GM23338 (cell line): ENCODE data around the gene ASB14. TPM values are rescaled to one million over a fixed set of nuclear protein-coding genes. Genes with fewer than 3 reads are reported as not detected.
"Not testable (repeated sequence)": the region's sequence is repeated elsewhere in the genome, so short reads cannot be mapped to it uniquely, and the experiment has no call there.

Source experiments
- ATAC-seq: fragments of 200-7000 bp; cut with Tn5 transposase; 3 replicates; pipeline ENCODE4 v1.9.1; 2020
- DNase-seq: peaks from one replicate; pipeline ENCODE4 v3.0.0-alpha.2; 2015; ENCODE audit warnings: low spot score
- H2AFZ ChIP-seq: fragments of 200-600 bp; sonication (generic); 2 replicates; pipeline ENCODE4 v1.8.0; 2016; ENCODE audit warnings: antibody characterized with exemption, mild to moderate bottlenecking, moderate library complexity
- H3F3A ChIP-seq: fragments of 200-600 bp; sonication (generic); replicated peaks from 2 replicates; pipeline ENCODE4 v1.8.0; 2017; ENCODE audit warnings: antibody characterized with exemption, mixed run types, low read depth
- H3K27ac ChIP-seq: fragments of 200-600 bp; sonication (generic); 2 replicates; pipeline ENCODE4 v1.6.1; 2016; ENCODE audit warnings: low read depth
- H3K27me3 ChIP-seq: fragments of 200-600 bp; sonication (generic); 2 replicates; pipeline ENCODE4 v1.8.0; 2016; ENCODE audit warnings: mild to moderate bottlenecking, mixed run types, moderate library complexity; ENCODE audit not compliant: insufficient read depth
- H3K36me3 ChIP-seq: fragments of 200-600 bp; sonication (generic); 2 replicates; pipeline ENCODE4 v1.8.0; 2016; ENCODE audit warnings: mild to moderate bottlenecking; ENCODE audit not compliant: insufficient read depth
- H3K4me1 ChIP-seq: fragments of 200-600 bp; sonication (generic); 2 replicates; pipeline ENCODE4 v1.8.0; 2016; ENCODE audit warnings: mild to moderate bottlenecking, moderate library complexity; ENCODE audit not compliant: insufficient read depth
- H3K4me2 ChIP-seq: fragments of 200-600 bp; sonication (generic); 2 replicates; pipeline ENCODE4 v1.7.1; 2017; ENCODE audit warnings: mixed run types
- H3K4me3 ChIP-seq: fragments of 200-600 bp; sonication (generic); 2 replicates; pipeline ENCODE4 v1.6.1; 2016; ENCODE audit warnings: mixed run types
- H3K79me2 ChIP-seq: fragments of 200-600 bp; sonication (generic); replicated peaks from 2 replicates; pipeline ENCODE4 v1.8.0; 2017; ENCODE audit warnings: mild to moderate bottlenecking; ENCODE audit not compliant: insufficient read depth
- H3K9me2 ChIP-seq: fragments of 200-600 bp; sonication (generic); 2 replicates; pipeline ENCODE4 v1.8.0; 2017; ENCODE audit not compliant: insufficient read depth
- H4K20me1 ChIP-seq: fragments of 200-600 bp; sonication (generic); replicated peaks from 2 replicates; pipeline ENCODE4 v1.8.0; 2017; ENCODE audit warnings: mild to moderate bottlenecking; ENCODE audit not compliant: insufficient read depth
- H3K27ac Mint-ChIP-seq: 2 replicates; pipeline ENCODE4 v1.8.0; 2020; ENCODE audit warnings: inconsistent platforms, mild to moderate bottlenecking, moderate library complexity, mixed read lengths
- H3K27me3 Mint-ChIP-seq: 3 replicates; pipeline ENCODE4 v1.8.0; 2022; ENCODE audit warnings: low read depth, mild to moderate bottlenecking, moderate library complexity, mixed read lengths, inconsistent platforms; ENCODE audit not compliant: insufficient read depth, poor library complexity
- H3K36me3 Mint-ChIP-seq: 3 replicates; pipeline ENCODE4 v1.8.0; 2021; ENCODE audit warnings: low read depth, mild to moderate bottlenecking, inconsistent platforms, moderate library complexity, mixed read lengths
- H3K4me1 Mint-ChIP-seq: 3 replicates; pipeline ENCODE4 v1.8.0; 2020; ENCODE audit warnings: mild to moderate bottlenecking, inconsistent platforms, mixed read lengths
- H3K4me3 Mint-ChIP-seq: 3 replicates; pipeline ENCODE4 v1.8.0; 2021; ENCODE audit warnings: moderate library complexity, mild to moderate bottlenecking, inconsistent platforms, mixed read lengths
- H3K9me3 Mint-ChIP-seq: 3 replicates; pipeline ENCODE4 v1.8.0; 2020; ENCODE audit warnings: moderate library complexity, mild to moderate bottlenecking, inconsistent platforms, mixed read lengths
- CREB1 ChIP-seq: fragments of 250-450 bp; sonication (Bioruptor Pico); IDR thresholded peaks from 2 replicates; pipeline ENCODE4 v1.5.0; 2020; ENCODE audit warnings: low read depth, mild to moderate bottlenecking, moderate library complexity
- CTCF ChIP-seq, 2 experiments: fragments of 200-600 bp in 1 of 2; sonication (generic) in 1 of 2; conservative IDR thresholded peaks; 2 replicates each; pipeline versions ENCODE4 v1.5.1 to v1.6.1; 2016 to 2017; ENCODE audit warnings: antibody characterized with exemption in 2 of 2, low read depth in 2 of 2, mild to moderate bottlenecking in 2 of 2, moderate library complexity in 1 of 2
- ETS1 ChIP-seq: IDR thresholded peaks from 2 replicates; pipeline ENCODE4 v1.6.1; 2016; ENCODE audit warnings: antibody characterized with exemption
- EZH2 ChIP-seq: fragments of 200-600 bp; sonication (generic); IDR thresholded peaks from one replicate; pipeline ENCODE4 v1.8.0; 2017; ENCODE audit warnings: antibody characterized with exemption, mild to moderate bottlenecking, low read depth; ENCODE audit not compliant: unreplicated experiment
- EZH2phosphoT487 ChIP-seq: fragments of 200-600 bp; sonication (generic); IDR thresholded peaks from one replicate; pipeline ENCODE4 v1.8.1; 2018; ENCODE audit warnings: antibody characterized with exemption; ENCODE audit not compliant: unreplicated experiment
- JUNB ChIP-seq: IDR thresholded peaks from one replicate; pipeline ENCODE4 v1.6.1; 2016; ENCODE audit warnings: antibody characterized with exemption; ENCODE audit not compliant: unreplicated experiment
- NANOG ChIP-seq: IDR thresholded peaks from 2 replicates; pipeline ENCODE4 v1.6.1; 2016; ENCODE audit warnings: antibody characterized with exemption, borderline replicate concordance
- POLR2AphosphoS5 ChIP-seq: IDR thresholded peaks from 2 replicates; pipeline ENCODE4 v1.6.1; 2016; ENCODE audit warnings: antibody characterized with exemption, low read depth
- REST ChIP-seq: IDR thresholded peaks from one replicate; pipeline ENCODE4 v1.6.1; 2018; ENCODE audit warnings: antibody characterized with exemption; ENCODE audit not compliant: unreplicated experiment
- STAT1 ChIP-seq: IDR thresholded peaks from one replicate; pipeline ENCODE4 v1.6.1; 2016; ENCODE audit warnings: antibody characterized with exemption; ENCODE audit not compliant: unreplicated experiment
- ZNF114 ChIP-seq: fragments of 250-450 bp; sonication (Bioruptor Pico); IDR thresholded peaks from 2 replicates; pipeline ENCODE4 v1.5.0; 2020; ENCODE audit warnings: mild to moderate bottlenecking, moderate library complexity
- ZNF331 ChIP-seq: fragments of 250-450 bp; sonication (Bioruptor Pico); IDR thresholded peaks from 2 replicates; pipeline ENCODE4 v1.5.0; 2020; ENCODE audit warnings: low read depth, mild to moderate bottlenecking, moderate library complexity
- polyA plus RNA-seq: library from polyadenylated mRNA; unstranded; fragments of >200 nt; fragmentation: Nextera tagmentation; extraction: Ambion mirVana; gene quantifications from 2 replicates; pipeline ENCODE4 v1.2.1, GENCODE V29; 2016
- total RNA-seq: library from RNA; depleted of rRNA; stranded (reverse); fragments of >200 nt; shearing (Covaris generic); gene quantifications from 2 replicates; pipeline ENCODE4 v1.2.3, GENCODE V29; 2014

Gene ASB14
- total and polyA plus RNA-seq, 2 experiments from 2014 or later = 0.87 TPM; not detected in 1

- H3K9me3 Mint-ChIP-seq = peaks cover 16% of the 10 kb centered on the region; the same call in 2 of the 3 replicates
- H3K4me2 ChIP-seq, H3K27ac Mint-ChIP-seq, H3K4me3 Mint-ChIP-seq, H3K36me3 Mint-ChIP-seq, H3K9me2 ChIP-seq, H3K4me1 Mint-ChIP-seq, H3K27ac ChIP-seq, H3F3A ChIP-seq, H3K27me3 Mint-ChIP-seq, H3K4me1 ChIP-seq, ATAC-seq, H3K79me2 ChIP-seq, H3K27me3 ChIP-seq, H3K36me3 ChIP-seq, H2AFZ ChIP-seq, DNase-seq, H3K4me3 ChIP-seq, H4K20me1 ChIP-seq: not testable (repeated sequence)
Observed at GRCh38 chr3:57339071-57339642, 46.7 kb upstream of the ASB14 start.

- H3K27ac ChIP-seq, H3K79me2 ChIP-seq, H2AFZ ChIP-seq, H3K4me1 Mint-ChIP-seq, H4K20me1 ChIP-seq, H3K4me2 ChIP-seq, H3K27me3 ChIP-seq, H3K36me3 ChIP-seq, H3K27me3 Mint-ChIP-seq, H3K9me2 ChIP-seq, H3K4me3 Mint-ChIP-seq, H3F3A ChIP-seq, H3K27ac Mint-ChIP-seq, H3K4me1 ChIP-seq, H3K36me3 Mint-ChIP-seq, DNase-seq, ATAC-seq, H3K4me3 ChIP-seq: not testable (repeated sequence)
- H3K9me3 Mint-ChIP-seq = peaks cover 16% of the 10 kb centered on the region; the same call in 2 of the 3 replicates
Observed at GRCh38 chr3:57338272-57339070, 46.0 kb upstream of the ASB14 start.

GRCh38 chr3:57335283-57335938 lies 42.9 kb upstream of the ASB14 start:
- Mint-ChIP-seq H3K9me3 (peaks cover 16% of the 10 kb centered on the region; the same call in 2 of the 3 replicates), H3K27me3 (no peaks in the 10 kb centered on the region), H3K27ac (no peak overlapping the region)
- TF ChIP-seq EZH2 (no peak), EZH2phosphoT487 (no peak), JUNB (no peak), POLR2AphosphoS5 (no peak), CTCF (conservative IDR thresholded peaks at IDR 0.05; ENCODE audit: low read depth in 2 of 2) (no peak), STAT1 (no peak), CREB1 (CRISPR knock-in tag) (no peak), ZNF331 (no peak), REST (no peak), ETS1 (no peak), NANOG (no peak), ZNF114 (CRISPR knock-in tag) (no peak)

More at GRCh38 chr3:57335283-57335938, 42.9 kb upstream of the ASB14 start:
- ATAC-seq = no peak
- Histone ChIP-seq H3K4me2 (no peak overlapping the region), H3F3A (no peaks in the 10 kb centered on the region), H4K20me1 (no peaks in the 10 kb centered on the region), H3K36me3 (no peaks in the 10 kb centered on the region), H3K4me3 (no peak overlapping the region), H3K4me1 (no peaks in the 10 kb centered on the region), H2AFZ (no peak overlapping the region), H3K27me3 (no peaks in the 10 kb centered on the region), H3K27ac (no peak overlapping the region), H3K79me2 (no peaks in the 10 kb centered on the region), H3K9me2 (no peaks in the 10 kb centered on the region)
- peaks cover 7% of the 10 kb centered on the region; the same call in 2 of the 3 replicates for H3K36me3 Mint-ChIP-seq
- no peak overlapping the region for H3K4me3 Mint-ChIP-seq
- H3K4me1 Mint-ChIP-seq = no peaks in the 10 kb centered on the region
- DNase-seq = no peak
